Iris pigment epithelial cell (primary cell): ENCODE data around the gene ARVCF.
A peak's percentile ranks its signal among the peaks of the same experiment; 100 is the strongest.

ENCODE experiments used
- DNase-seq: peaks from one replicate; pipeline ENCODE4 v3.0.0-alpha.2; 2011; ENCODE audit warnings: low read depth

Gene ARVCF

GRCh38 chr22:19998991-19999820, 17.4 kb downstream of the ARVCF start:
- no peak for DNase-seq

- no peak for DNase-seq
Observed at GRCh38 chr22:19998232-19998951, 18.2 kb downstream of the ARVCF start.

- no peak for DNase-seq
Observed at GRCh38 chr22:19997561-19998231, 18.9 kb downstream of the ARVCF start.

GRCh38 chr22:19996694-19997384, 19.8 kb downstream of the ARVCF start:
- DNase-seq, result no peak

- DNase-seq, result peak; percentile 34
Observed at GRCh38 chr22:19995611-19996339, 20.8 kb downstream of the ARVCF start.

GRCh38 chr22:19994851-19995610, 21.6 kb downstream of the ARVCF start:
- DNase-seq, result peak; percentile 18

- DNase-seq, result no peak
Observed at GRCh38 chr22:19993926-19994325, 22.7 kb downstream of the ARVCF start.

GRCh38 chr22:19992921-19993355, 23.7 kb downstream of the ARVCF start:
- DNase-seq, result no peak

- no peak for DNase-seq
Observed at GRCh38 chr22:19992481-19992911, 24.1 kb downstream of the ARVCF start.

- no peak for DNase-seq
Observed at GRCh38 chr22:19991645-19992451, 24.8 kb downstream of the ARVCF start.

GRCh38 chr22:19991395-19991644, 25.3 kb downstream of the ARVCF start:
- no peak for DNase-seq

GRCh38 chr22:19990609-19991394, 25.8 kb downstream of the ARVCF start:
- no peak for DNase-seq

GRCh38 chr22:19990188-19990587, 26.4 kb downstream of the ARVCF start:
- DNase-seq, result no peak

GRCh38 chr22:19989725-19990067, 26.9 kb downstream of the ARVCF start:
- no peak for DNase-seq

- DNase-seq, result no peak
Observed at GRCh38 chr22:19988965-19989724, 27.5 kb downstream of the ARVCF start.

- no peak for DNase-seq
Observed at GRCh38 chr22:19988331-19988808, 28.3 kb downstream of the ARVCF start.

GRCh38 chr22:19987394-19988306, 29.0 kb downstream of the ARVCF start:
- no peak for DNase-seq
